Activated effector memory CD4-positive, alpha-beta T cell treated with Interleukin-2 at 50 U/mL for 16 hours (primary cell): ENCODE measurements around the gene ABCC6.
"Not testable (repeated sequence)": the region's sequence is repeated elsewhere in the genome, so short reads cannot be mapped to it uniquely, and the experiment has no call there.

ENCODE experiments used
- DNase-seq: peaks from one replicate; pipeline ENCODE4 v3.0.0-alpha.2; 2020

Gene ABCC6

GRCh38 chr16:16222850-16223661 lies at the start of gene ABCC6:
Gene ABCC6, minus strand, starts transcription at chr16:16223494. Its CDS starts 60 bp downstream, at chr16:16223434.
- DNase-seq = not testable (repeated sequence)

GRCh38 chr16:16272573-16273221 lies 49.4 kb upstream of the ABCC6 start:
- not testable (repeated sequence) for DNase-seq

- not testable (repeated sequence) for DNase-seq
These were observed 48.4 kb upstream of the ABCC6 start for GRCh38 chr16:16271658-16272057.

GRCh38 chr16:16268185-16268808 lies 45.0 kb upstream of the ABCC6 start:
- not testable (repeated sequence) for DNase-seq

GRCh38 chr16:16267708-16268107 lies 44.4 kb upstream of the ABCC6 start:
- not testable (repeated sequence) for DNase-seq

- not testable (repeated sequence) for DNase-seq
These were observed 41.8 kb upstream of the ABCC6 start for GRCh38 chr16:16265044-16265443.

GRCh38 chr16:16263947-16264346 lies 40.7 kb upstream of the ABCC6 start:
- not testable (repeated sequence) for DNase-seq

- not testable (repeated sequence) for DNase-seq
These were observed 39.8 kb upstream of the ABCC6 start for GRCh38 chr16:16262954-16263555.

- DNase-seq = not testable (repeated sequence)
These were observed 36.7 kb upstream of the ABCC6 start for GRCh38 chr16:16259971-16260370.

- not testable (repeated sequence) for DNase-seq
These were observed 35.5 kb upstream of the ABCC6 start for GRCh38 chr16:16258822-16259221.

- DNase-seq = not testable (repeated sequence)
These were observed 34.1 kb upstream of the ABCC6 start for GRCh38 chr16:16257301-16257923.

GRCh38 chr16:16252377-16252776 lies 29.1 kb upstream of the ABCC6 start:
- not testable (repeated sequence) for DNase-seq

GRCh38 chr16:16249621-16250330 lies 26.5 kb upstream of the ABCC6 start:
- DNase-seq = not testable (repeated sequence)

- not testable (repeated sequence) for DNase-seq
These were observed 24.1 kb upstream of the ABCC6 start for GRCh38 chr16:16247439-16247838.

GRCh38 chr16:16246578-16247262 lies 23.4 kb upstream of the ABCC6 start:
- not testable (repeated sequence) for DNase-seq

GRCh38 chr16:16243886-16244285 lies 20.6 kb upstream of the ABCC6 start:
- not testable (repeated sequence) for DNase-seq

- not testable (repeated sequence) for DNase-seq
These were observed 17.4 kb upstream of the ABCC6 start for GRCh38 chr16:16240667-16241066.

GRCh38 chr16:16237738-16238137 lies 14.4 kb upstream of the ABCC6 start:
- not testable (repeated sequence) for DNase-seq

GRCh38 chr16:16237071-16237470 lies 13.8 kb upstream of the ABCC6 start:
- not testable (repeated sequence) for DNase-seq

- DNase-seq = not testable (repeated sequence)
These were observed 9.4 kb upstream of the ABCC6 start for GRCh38 chr16:16232692-16233061.

- DNase-seq = not testable (repeated sequence)
These were observed 458 bp upstream of the ABCC6 start for GRCh38 chr16:16223662-16224241.
